Measurements from ENCODE around the gene MRPS25. TPM values are rescaled to one million over a fixed set of nuclear protein-coding genes. Genes with fewer than 3 reads are reported as not detected.
A peak's percentile ranks its signal among the peaks of the same experiment; 100 is the strongest.

The MRPS25 gene
- total and polyA plus RNA-seq, 2 donors (not counting 3 experiments of a cell fraction or from before 2014, with no cell fraction given): 32.5 to 68.7 TPM

GRCh38 chr3:15064299-15064834 lies 748 bp downstream of the MRPS25 start:
- no peaks in the 10 kb centered on the region for H4K20me1 ChIP-seq (replicated peaks; ENCODE audit: control insufficient read depth, extremely low read depth, insufficient read depth, low read length)
- H3K4me1 ChIP-seq (ENCODE audit: control insufficient read depth, extremely low read depth, insufficient read depth, low read length): peaks cover 10% of the 10 kb centered on the region
- H3K79me2 ChIP-seq (ENCODE audit: control insufficient read depth, insufficient read depth, low read length): peaks cover 29% of the 10 kb centered on the region
- BruUV-seq (replicated peaks): TSS peak; percentile 79
- peak; percentile 61 for DNase-seq (ENCODE audit: low read depth, low spot score)
- H3K9ac ChIP-seq (replicated peaks; ENCODE audit: extremely low read depth, insufficient read depth, low read length): peak overlapping the region; percentile 79
- H3K27ac ChIP-seq (ENCODE audit: insufficient read depth, low read depth, low read length): peak overlapping the region; percentile 42
- H3K4me3 ChIP-seq (replicated peaks in 1 of 3; ENCODE audit: insufficient read depth in 1 of 3, low read depth in 1 of 3, low read length in 3 of 3): peak overlapping the region; percentile 40 to 71 (median 66)
- H3K9me1 ChIP-seq (replicated peaks; ENCODE audit: control insufficient read depth, extremely low read depth, insufficient read depth, low read length): no peaks in the 10 kb centered on the region
- no peaks in the 10 kb centered on the region for H3K36me3 ChIP-seq (ENCODE audit: control insufficient read depth in 2 of 2, extremely low read depth in 1 of 2, insufficient read depth in 2 of 2, low read length in 2 of 2)
- peak; percentile 55 for TF ChIP-seq POLR2AphosphoS5 (IDR thresholded peaks at IDR 0.05; ENCODE audit: insufficient read depth, low read depth, low read length)
- TF ChIP-seq JUN (IDR thresholded peaks at IDR 0.05; ENCODE audit: borderline replicate concordance, insufficient read depth, insufficient read length, low read depth): no peak
- no peak for TF ChIP-seq MYC (IDR thresholded peaks at IDR 0.05; ENCODE audit: low read depth, low read length)
- no peak for TF ChIP-seq MAX (IDR thresholded peaks at IDR 0.05; ENCODE audit: insufficient read depth, insufficient read length)
- TF ChIP-seq POLR2A (IDR thresholded peaks at IDR 0.05; ENCODE audit: low read depth, low read length): peak; percentile 49
- peak overlapping the region; percentile 52 for H3K4me2 ChIP-seq (ENCODE audit: insufficient read depth, low read length)
- H3K27me3 ChIP-seq (ENCODE audit: control insufficient read depth in 2 of 2, insufficient read depth in 2 of 2, low read length in 2 of 2): no peaks in the 10 kb centered on the region
- peak; percentile 90 for FAIRE-seq
- POLR2A ChIA-PET: no interaction called here
- intact Hi-C loops (cut with micrococcal nuclease): loop anchor here (2.0 kb wide), 1 partner anchor 14 kb away; no protein-coding TSS in a partner anchor
- H2AFZ ChIP-seq (ENCODE audit: low read depth, low read length): peak overlapping the region; percentile 39
- no peaks in the 10 kb centered on the region for H3K9me3 ChIP-seq (replicated peaks; ENCODE audit: control insufficient read depth, insufficient read depth, low read length)
- CTCF ChIA-PET: interaction anchor here (1.0 to 1.7 kb wide), 4 partner anchors 13 to 35 kb away, joined by 3 to 17 read pairs (median 6); partner anchors contain the start of gene RBSN
- dilution Hi-C loops (cut with MboI; ENCODE audit: extremely low pct_ligation_motif_present, low sequenced_read_pairs): no loop called here

GRCh38 chr3:15063656-15064286 lies 1.3 kb downstream of the MRPS25 start:
- dilution Hi-C loops (cut with MboI; ENCODE audit: extremely low pct_ligation_motif_present, low sequenced_read_pairs): no loop called here
- no peak for DNase-seq (ENCODE audit: low read depth, low spot score)
- H3K4me1 ChIP-seq (ENCODE audit: control insufficient read depth, extremely low read depth, insufficient read depth, low read length): peaks cover 10% of the 10 kb centered on the region
- no peaks in the 10 kb centered on the region for H3K27me3 ChIP-seq (ENCODE audit: control insufficient read depth in 2 of 2, insufficient read depth in 2 of 2, low read length in 2 of 2)
- POLR2A ChIA-PET: no interaction called here
- BruUV-seq (replicated peaks): no TSS peak
- H3K79me2 ChIP-seq (ENCODE audit: control insufficient read depth, insufficient read depth, low read length): peaks cover 35% of the 10 kb centered on the region
- no peak for TF ChIP-seq MAX (IDR thresholded peaks at IDR 0.05; ENCODE audit: insufficient read depth, insufficient read length)
- TF ChIP-seq FOS (IDR thresholded peaks at IDR 0.05; ENCODE audit: borderline replicate concordance, insufficient read depth, low read length): no peak
- no peak for TF ChIP-seq GATA2 (IDR thresholded peaks at IDR 0.05; ENCODE audit: insufficient read depth, insufficient read length, low read depth, low read length)
- TF ChIP-seq POLR2A (IDR thresholded peaks at IDR 0.05; ENCODE audit: low read depth, low read length): no peak
- no peak for TF ChIP-seq MYC (IDR thresholded peaks at IDR 0.05; ENCODE audit: low read depth, low read length)
- no peak for TF ChIP-seq JUN (IDR thresholded peaks at IDR 0.05; ENCODE audit: borderline replicate concordance, insufficient read depth, insufficient read length, low read depth)
- TF ChIP-seq EZH2 (IDR thresholded peaks at IDR 0.05; ENCODE audit: borderline replicate concordance, low read depth, low read length, severe bottlenecking): no peak
- TF ChIP-seq CTCF (IDR thresholded peaks at IDR 0.05; ENCODE audit: extremely low read depth in 1 of 2, insufficient read depth in 1 of 2, low read depth in 1 of 2, low read length in 2 of 2): no peak
- no peak for TF ChIP-seq POLR2AphosphoS5 (IDR thresholded peaks at IDR 0.05; ENCODE audit: insufficient read depth, low read depth, low read length)
- intact Hi-C loops (cut with micrococcal nuclease): loop anchor here (2.0 kb wide), 1 partner anchor 13 kb away; no protein-coding TSS in a partner anchor
- H3K9me3 ChIP-seq (replicated peaks; ENCODE audit: control insufficient read depth, insufficient read depth, low read length): no peaks in the 10 kb centered on the region
- peak overlapping the region; percentile 79 for H3K9ac ChIP-seq (replicated peaks; ENCODE audit: extremely low read depth, insufficient read depth, low read length)
- H3K27ac ChIP-seq (ENCODE audit: insufficient read depth, low read depth, low read length): no peak overlapping the region
- CTCF ChIA-PET: interaction anchor here (0.7 to 1.7 kb wide), 2 partner anchors 13 to 35 kb away, joined by 4 to 6 read pairs; partner anchors contain the start of gene RBSN
- H3K36me3 ChIP-seq (ENCODE audit: control insufficient read depth in 2 of 2, extremely low read depth in 1 of 2, insufficient read depth in 2 of 2, low read length in 2 of 2): peaks cover 1 to 3% of the 10 kb centered on the region in 2 experiments
- no peaks in the 10 kb centered on the region for H3K9me1 ChIP-seq (replicated peaks; ENCODE audit: control insufficient read depth, extremely low read depth, insufficient read depth, low read length)
- no peak for FAIRE-seq
- peak overlapping the region in 2 of 3 experiments; percentile 66 to 71 for H3K4me3 ChIP-seq (replicated peaks in 1 of 3; ENCODE audit: insufficient read depth in 1 of 3, low read depth in 1 of 3, low read length in 3 of 3)
- peak overlapping the region; percentile 52 for H3K4me2 ChIP-seq (ENCODE audit: insufficient read depth, low read length)
- no peaks in the 10 kb centered on the region for H4K20me1 ChIP-seq (replicated peaks; ENCODE audit: control insufficient read depth, extremely low read depth, insufficient read depth, low read length)
- no peak overlapping the region for H2AFZ ChIP-seq (ENCODE audit: low read depth, low read length)

Data from endothelial cell of umbilical vein (primary cell).